ENCODE results near the gene PER2. TPM values are rescaled to one million over a fixed set of nuclear protein-coding genes. Genes with fewer than 3 reads are reported as not detected.

The PER2 gene
- polyA plus RNA-seq, 3 donors: 5.1 to 6.0 (median 5.1) TPM

GRCh38 chr2:238251986-238252385, 36.4 kb downstream of the PER2 start:
- no peak for DNase-seq (ENCODE audit: low read depth in 3 of 3, low spot score in 2 of 3)

- DNase-seq (ENCODE audit: low read depth in 3 of 3, low spot score in 2 of 3): no peak
These were observed 37.1 kb downstream of the PER2 start for GRCh38 chr2:238251331-238251730.

GRCh38 chr2:238250896-238251295, 37.5 kb downstream of the PER2 start:
- no peak for DNase-seq (ENCODE audit: low read depth in 3 of 3, low spot score in 2 of 3)

GRCh38 chr2:238247841-238248453, 40.5 kb downstream of the PER2 start:
- DNase-seq (ENCODE audit: low read depth in 3 of 3, low spot score in 2 of 3): no peak

GRCh38 chr2:238247002-238247822, 41.2 kb downstream of the PER2 start:
- DNase-seq (ENCODE audit: low read depth in 3 of 3, low spot score in 2 of 3): no peak

- DNase-seq (ENCODE audit: low read depth in 3 of 3, low spot score in 2 of 3): no peak
These were observed 44.3 kb downstream of the PER2 start for GRCh38 chr2:238244151-238244550.

- no peak for DNase-seq (ENCODE audit: low read depth in 3 of 3, low spot score in 2 of 3)
These were observed 44.8 kb downstream of the PER2 start for GRCh38 chr2:238243496-238244076.

GRCh38 chr2:238242731-238243495, 45.5 kb downstream of the PER2 start:
- no peak for DNase-seq (ENCODE audit: low read depth in 3 of 3, low spot score in 2 of 3)

- no peak for DNase-seq (ENCODE audit: low read depth in 3 of 3, low spot score in 2 of 3)
These were observed 46.4 kb downstream of the PER2 start for GRCh38 chr2:238241970-238242369.

- DNase-seq (ENCODE audit: low read depth in 3 of 3, low spot score in 2 of 3): no peak
These were observed 47.4 kb downstream of the PER2 start for GRCh38 chr2:238240757-238241711.

GRCh38 chr2:238239863-238240756, 48.3 kb downstream of the PER2 start, which contains the start of gene HES6:
TSS of gene HES6 (minus strand) at chr2:238240038. CDS start at chr2:238239905, 133 bp downstream.
- DNase-seq (ENCODE audit: low read depth in 3 of 3, low spot score in 2 of 3): peak; percentile 68 to 85 (median 81)

- DNase-seq (ENCODE audit: low read depth in 3 of 3, low spot score in 2 of 3): no peak
These were observed 48.9 kb downstream of the PER2 start for GRCh38 chr2:238239543-238239862.

- DNase-seq (ENCODE audit: low read depth in 3 of 3, low spot score in 2 of 3): no peak
These were observed 49.5 kb downstream of the PER2 start for GRCh38 chr2:238238766-238239542.

- DNase-seq (ENCODE audit: low read depth in 3 of 3, low spot score in 2 of 3): no peak
These were observed 50.1 kb downstream of the PER2 start for GRCh38 chr2:238238311-238238765.

- no peak for DNase-seq (ENCODE audit: low read depth in 3 of 3, low spot score in 2 of 3)
These were observed 50.8 kb downstream of the PER2 start for GRCh38 chr2:238237431-238238135.

GRCh38 chr2:238236571-238236970, 51.8 kb downstream of the PER2 start:
- DNase-seq (ENCODE audit: low read depth in 3 of 3, low spot score in 2 of 3): no peak

GRCh38 chr2:238235856-238236255, 52.6 kb downstream of the PER2 start:
- no peak for DNase-seq (ENCODE audit: low read depth in 3 of 3, low spot score in 2 of 3)

GRCh38 chr2:238235331-238235732, 53.1 kb downstream of the PER2 start:
- no peak for DNase-seq (ENCODE audit: low read depth in 3 of 3, low spot score in 2 of 3)
